Thyroid gland (tissue), 4 donors: ENCODE results near the gene ATP6V0A4.

Experiments
- POLR2A ChIP-seq, 2 donors: fragments of 450-650 bp; IDR thresholded peaks; one replicate each; pipeline ENCODE4 v1.6.1; 2017; ENCODE audit warnings: antibody characterized with exemption in 2 of 2, mild to moderate bottlenecking in 2 of 2, moderate library complexity in 1 of 2
- TF ChIP-seq, protein P1 (sequence below), 6 experiments: fragments of 200-600 bp in 3 of 6; fragments of 450-650 bp in 3 of 6; sonication (generic) in 3 of 6; IDR thresholded peaks; one replicate each; pipeline ENCODE4 v1.5.1; 2016 to 2019; ENCODE audit warnings: antibody characterized with exemption in 6 of 6, mild to moderate bottlenecking in 2 of 6, inconsistent platforms in 1 of 6, moderate library complexity in 1 of 6

DNA sequence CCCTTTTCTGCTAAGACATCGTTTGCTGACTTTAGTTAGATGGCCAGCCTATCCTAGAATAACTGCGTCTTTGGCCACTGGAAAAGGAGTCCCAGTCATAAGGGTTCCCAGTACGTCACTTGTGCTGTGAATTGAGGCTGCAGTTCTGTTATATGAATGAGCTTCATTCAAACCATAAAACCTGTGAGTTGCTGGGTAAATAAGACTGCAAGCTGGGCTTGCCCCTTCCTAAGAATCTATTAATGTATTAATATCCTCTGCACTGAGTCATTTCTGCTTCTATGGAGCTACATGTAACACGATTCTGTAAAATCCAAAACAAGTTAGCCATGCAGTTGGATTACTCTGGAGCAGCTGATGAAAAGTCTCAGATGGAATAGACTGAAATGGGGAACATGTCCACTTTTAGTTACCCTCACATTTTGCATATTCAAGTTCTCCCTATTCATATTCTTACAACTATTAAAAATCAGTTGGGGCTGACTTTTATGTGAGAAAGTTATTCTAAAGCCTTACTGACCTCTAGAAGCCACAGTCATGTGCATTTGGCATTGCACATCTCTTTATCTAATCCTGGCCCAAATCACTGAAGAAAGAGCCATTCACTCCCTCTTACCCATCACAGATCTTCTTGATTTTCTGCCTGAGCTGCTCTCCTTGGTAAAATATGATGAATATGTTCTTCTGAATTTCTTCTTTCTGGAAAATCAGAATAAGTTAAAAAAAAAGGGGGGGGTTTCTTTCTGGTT lies 42.0 kb downstream of the ATP6V0A4 start:
- TF ChIP-seq, protein P1, sequence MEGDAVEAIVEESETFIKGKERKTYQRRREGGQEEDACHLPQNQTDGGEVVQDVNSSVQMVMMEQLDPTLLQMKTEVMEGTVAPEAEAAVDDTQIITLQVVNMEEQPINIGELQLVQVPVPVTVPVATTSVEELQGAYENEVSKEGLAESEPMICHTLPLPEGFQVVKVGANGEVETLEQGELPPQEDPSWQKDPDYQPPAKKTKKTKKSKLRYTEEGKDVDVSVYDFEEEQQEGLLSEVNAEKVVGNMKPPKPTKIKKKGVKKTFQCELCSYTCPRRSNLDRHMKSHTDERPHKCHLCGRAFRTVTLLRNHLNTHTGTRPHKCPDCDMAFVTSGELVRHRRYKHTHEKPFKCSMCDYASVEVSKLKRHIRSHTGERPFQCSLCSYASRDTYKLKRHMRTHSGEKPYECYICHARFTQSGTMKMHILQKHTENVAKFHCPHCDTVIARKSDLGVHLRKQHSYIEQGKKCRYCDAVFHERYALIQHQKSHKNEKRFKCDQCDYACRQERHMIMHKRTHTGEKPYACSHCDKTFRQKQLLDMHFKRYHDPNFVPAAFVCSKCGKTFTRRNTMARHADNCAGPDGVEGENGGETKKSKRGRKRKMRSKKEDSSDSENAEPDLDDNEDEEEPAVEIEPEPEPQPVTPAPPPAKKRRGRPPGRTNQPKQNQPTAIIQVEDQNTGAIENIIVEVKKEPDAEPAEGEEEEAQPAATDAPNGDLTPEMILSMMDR (IDR thresholded peaks at IDR 0.05) = no peak
- TF ChIP-seq POLR2A (IDR thresholded peaks at IDR 0.05) = no peak
